ENCODE results near the gene CDKL2.
"Not testable (repeated sequence)": the region's sequence is repeated elsewhere in the genome, so short reads cannot be mapped to it uniquely, and the experiment has no call there.

Gene CDKL2

DNA sequence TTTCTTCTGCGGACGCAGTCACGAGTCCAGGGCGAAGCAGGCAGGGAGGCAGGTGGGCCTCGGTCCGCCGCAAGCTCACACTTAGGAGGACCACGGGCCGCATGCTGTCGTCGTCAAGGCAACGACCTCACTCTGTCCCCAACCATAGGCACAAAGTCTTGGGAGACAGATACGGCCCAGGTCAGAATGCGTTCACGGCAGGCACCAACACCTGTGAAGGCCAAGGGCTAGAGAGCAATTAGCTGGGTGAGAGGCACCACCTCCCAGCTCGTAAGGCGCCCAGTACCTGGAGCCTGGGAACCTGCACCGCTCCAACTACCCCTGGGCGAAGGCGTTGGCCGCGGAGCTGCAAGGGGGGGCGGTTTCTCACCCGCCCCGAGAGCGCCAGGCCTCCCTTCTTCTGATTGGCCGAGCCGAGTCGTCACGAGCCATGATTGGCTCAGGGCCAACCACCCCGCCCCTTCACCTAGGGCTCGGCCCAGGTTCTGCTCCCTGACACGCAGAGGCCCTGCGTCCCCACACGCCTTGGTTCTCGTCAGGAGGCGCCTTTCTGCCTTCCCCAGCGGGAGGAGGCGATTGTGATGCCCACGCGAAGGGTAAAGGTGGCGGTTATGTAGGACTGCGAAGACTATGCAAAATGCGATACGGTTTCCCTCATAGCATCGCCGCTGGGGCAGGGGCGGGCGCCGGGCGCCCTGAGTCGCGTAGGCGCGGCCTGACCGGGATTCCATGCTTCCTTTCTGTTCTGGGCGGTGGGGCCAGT is at the start of gene CDKL2:
Gene CDKL2 (minus strand): TSS at position 355 of the 763 bp plus-strand sequence. CDS start 4,540 bp downstream, outside the sequence.
- peak; percentile 95 for DNase-seq

DNA sequence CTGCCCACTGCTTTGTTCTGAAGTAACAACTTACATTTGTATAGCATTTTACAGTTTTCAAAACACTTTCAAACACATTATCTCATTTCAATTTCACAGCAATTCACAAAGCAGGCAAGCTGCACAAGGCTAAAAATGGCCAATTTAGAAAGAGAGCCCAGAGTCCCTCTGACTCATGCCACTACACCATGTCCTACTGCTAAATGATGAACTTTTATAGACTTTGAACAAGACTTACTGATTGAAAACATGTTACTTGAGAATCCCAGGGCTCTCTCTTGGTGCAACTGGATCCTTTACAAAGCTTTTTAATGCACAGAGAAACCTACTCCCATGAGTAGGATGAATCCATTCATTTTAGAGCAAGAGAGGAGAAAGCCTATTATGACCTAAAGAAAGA is 48.6 kb upstream of the CDKL2 start:
- no peak for DNase-seq

DNA sequence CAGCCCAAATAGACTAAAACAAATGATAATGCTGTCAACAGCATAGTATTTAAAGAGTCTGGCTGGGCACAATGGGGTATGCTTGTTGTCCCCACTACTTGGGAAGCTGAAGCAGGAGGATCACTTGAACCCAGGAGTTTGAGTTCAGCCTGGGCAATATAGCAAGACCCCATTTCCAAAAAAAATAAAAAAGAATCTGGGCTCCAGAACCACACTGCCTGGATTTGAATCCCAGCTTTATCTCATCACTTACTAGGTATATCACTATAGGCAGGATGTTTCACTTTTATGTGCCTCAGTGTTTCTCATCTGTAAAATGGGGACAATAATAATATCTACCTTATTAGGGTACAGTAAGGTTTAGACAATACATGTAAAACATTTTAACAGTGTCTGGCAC is 48.1 kb upstream of the CDKL2 start:
- DNase-seq: no peak

DNA sequence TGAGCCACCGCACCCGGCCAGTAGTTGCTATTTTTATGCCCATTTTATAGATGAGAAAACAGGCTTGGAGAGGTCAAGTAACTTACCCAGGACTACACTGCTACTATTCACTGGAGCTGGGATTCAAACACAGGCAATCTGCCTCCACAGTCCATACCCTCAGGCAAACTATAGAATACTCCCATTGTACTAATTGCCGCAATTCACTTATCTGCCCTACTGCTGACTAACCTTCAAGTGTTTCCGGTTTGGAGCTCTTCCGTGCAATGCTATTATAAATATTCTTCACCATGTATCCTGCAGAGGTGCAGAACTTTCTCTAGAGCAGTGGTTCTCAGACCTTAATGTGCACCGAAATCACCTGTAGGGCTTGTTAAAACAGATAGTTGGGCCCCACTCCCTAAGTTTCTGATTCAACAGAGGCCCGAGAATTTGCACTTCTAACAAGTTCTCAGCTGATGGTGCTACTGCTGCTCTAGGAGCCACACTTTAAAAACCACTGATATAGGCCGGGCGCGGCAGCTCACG is 44.7 kb upstream of the CDKL2 start:
- DNase-seq: no peak

DNA sequence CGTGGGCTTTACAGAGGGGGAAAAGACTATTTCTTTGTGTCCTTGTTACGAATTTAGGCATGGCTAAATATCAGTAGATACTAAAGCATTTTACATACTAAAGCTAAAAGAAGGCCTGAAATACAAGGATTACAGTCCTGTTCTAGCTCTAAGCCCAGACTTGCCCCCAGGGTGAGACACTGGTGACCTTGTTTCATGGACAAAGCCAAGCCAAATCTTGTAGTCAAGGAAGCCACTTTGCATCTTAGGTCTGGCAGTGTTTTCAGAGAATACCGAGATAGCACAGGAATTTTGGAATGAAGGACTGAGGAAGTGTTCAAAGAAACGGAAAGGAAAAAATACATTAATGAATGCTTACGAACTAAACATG is 43.6 kb upstream of the CDKL2 start:
- DNase-seq: no peak

DNA sequence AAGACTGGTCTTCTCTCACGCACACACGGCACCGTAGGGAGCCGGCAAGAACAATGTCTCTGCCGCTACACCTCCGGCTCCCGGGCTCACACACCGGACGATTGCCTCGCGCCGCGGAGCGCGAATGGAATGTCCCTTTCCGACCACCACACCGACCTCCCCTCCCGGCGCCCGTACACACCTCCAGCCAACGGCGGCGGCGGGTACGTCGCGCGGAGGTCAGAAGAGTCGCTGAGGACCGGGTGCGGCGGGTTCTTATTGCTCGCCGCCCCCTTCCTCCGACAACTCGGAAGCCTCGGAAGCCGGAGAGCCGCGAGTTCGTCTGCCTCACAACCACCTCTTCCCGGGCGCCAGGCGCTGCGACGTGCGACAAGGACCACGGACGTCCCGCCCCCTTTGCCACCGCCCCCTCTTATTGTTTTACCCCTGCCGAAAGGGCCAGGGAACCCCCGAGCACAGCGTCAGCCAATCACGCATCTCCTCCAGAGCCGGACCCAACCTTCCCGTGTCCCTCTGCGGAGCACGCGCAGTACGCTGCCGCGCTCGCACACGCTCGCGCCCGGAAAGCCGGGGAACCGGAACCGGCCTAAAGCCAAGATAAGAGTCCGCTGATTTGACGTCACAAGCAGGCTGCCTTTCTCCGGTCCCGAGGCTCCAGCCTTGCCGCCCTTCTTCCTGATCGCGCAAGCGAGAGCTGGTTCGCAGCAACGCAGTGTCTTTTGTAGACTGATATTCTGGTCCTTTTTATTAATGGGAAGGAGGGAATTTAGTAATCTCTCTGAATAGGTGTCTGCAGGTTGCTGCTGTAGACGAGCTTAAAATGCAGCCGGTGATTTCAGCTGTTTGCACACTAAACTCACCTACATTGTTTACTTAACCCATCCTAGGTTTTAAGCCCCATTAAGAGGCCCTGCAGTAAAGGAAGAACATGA is 43.0 kb upstream of the CDKL2 start, which contains the start of gene G3BP2:
Gene G3BP2 (minus strand): TSS at position 385 of the 932 bp plus-strand sequence. CDS start 11,386 bp downstream, outside the sequence.
- DNase-seq: peak; percentile 99

DNA sequence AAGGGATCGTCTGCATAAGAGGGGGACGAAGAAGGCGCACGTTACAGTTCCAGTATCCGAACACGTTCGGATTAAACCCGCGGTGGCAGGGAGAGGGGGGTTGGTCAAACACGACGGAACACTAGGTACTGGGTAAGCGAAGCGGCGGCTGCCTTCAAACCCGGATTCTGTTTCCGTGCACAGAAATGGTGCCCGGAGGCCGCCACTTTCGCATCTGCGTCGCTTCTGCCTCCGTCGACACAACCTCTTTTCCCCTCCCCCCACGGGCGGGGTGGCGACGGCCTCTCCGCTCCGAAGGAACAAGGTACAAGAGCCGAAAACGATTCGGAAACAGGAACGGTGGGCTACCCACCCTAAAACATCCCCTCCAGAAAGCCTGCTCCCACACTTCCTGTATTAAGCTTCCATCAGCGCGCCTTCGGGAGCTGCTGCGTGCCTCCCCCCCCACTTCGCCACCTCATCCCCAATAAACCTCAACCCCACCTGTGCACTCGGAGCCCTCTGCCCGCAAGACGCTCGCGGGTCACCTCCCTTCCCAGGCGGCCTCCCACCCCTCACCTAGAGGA is 42.2 kb upstream of the CDKL2 start:
- DNase-seq: peak; percentile 46

DNA sequence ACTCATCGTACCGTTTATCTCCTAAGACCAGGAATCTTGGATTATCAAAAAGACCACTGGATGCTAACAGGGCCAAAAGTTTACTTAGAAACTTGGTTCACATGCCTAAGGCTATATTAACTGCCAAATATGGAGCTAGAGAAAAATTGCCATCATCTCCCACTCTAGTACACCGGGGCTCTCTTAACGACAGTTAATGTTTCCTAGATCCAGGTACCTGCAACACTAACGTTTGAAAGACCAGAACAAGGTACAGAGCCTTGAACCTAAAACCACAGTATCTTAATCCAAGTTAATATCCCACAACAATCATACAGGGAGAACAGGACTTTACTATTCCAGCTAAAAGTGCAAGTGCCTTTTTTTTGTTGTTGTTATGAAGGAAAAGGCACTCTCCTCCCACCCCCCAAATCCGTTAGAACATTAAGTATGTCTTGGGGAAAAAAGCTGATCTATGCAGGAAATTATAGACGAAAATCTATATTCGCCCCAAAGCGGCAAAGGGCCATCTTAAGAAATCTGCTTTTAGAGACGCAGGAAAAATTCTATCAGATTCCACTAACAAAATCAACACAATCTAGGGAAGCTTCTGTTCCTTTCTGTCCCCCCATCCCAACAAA is 41.6 kb upstream of the CDKL2 start:
- DNase-seq: no peak

DNA sequence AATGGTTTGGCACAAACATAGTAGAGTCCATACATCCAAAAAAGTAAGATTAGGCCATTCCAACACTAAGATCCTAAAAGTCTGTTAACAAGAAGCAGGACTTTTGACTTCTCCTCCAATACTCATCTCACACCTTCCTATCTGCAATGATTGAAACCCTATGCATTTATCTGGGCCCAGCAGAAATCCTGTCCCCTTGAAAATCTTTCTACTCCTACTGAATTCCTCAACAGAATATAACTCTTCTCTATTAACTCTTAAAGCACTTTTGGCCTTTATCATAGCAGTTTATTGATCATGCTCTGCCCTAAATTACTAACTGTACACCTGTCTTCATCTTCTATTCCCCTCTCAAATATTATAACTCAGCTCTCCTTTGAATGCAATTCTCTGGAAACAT is 38.3 kb upstream of the CDKL2 start:
- no peak for DNase-seq

DNA sequence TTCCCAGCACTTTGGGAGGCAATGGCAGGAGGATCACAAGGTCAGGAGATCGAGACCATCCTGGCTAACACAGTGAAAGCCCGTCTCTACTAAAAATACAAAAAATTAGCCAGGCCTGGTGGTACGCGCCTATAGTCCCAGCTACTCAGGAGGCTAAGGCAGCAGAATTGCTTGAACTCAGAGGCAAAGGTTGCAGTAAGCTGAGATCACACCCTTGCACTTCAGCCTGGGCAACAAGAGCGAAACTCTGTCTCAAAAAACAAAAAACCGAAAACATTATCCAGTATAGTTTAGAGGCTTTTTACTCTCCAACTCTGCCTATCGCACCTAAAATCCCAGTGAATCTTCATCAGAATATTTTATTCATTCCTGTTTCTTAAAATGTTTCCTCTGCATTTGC is 37.3 kb upstream of the CDKL2 start:
- not testable (repeated sequence) for DNase-seq

DNA sequence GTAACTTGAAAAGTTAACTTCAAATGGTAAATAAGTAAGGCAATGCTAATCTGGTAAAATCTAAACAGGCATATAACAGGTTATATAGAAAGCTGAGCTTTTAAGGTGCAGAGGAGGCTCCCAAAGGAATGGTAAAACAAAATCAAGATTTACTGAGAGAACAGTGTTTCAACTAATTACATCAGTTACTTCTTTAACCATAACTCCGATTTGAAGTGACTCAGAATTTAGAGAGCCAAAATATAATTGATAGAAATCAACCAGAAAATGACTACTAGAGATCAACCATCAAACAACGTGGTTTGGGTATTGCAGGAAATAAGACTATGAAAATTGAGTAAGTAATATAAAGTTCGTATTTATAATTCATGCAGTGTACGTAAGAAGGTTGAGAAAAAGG is 36.0 kb upstream of the CDKL2 start:
- no peak for DNase-seq

DNA sequence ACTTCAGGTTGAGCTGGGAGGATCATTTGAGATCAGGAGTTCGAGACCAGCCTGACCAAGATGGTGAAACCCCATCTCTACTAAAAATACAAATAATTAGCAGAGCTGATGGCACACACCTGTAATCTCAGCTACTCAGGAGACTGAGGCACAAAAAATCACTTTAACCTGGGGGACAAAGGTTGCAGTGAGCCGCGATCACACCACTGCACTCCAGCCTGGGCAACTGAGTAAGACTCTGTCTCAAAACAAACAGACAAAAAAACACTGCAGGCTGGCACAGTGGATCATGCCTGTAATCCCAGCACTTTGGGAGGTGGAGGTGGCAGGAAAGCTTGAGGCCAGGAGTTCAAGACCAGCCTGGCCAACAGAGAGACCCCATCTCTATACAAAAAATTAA is 34.3 kb upstream of the CDKL2 start:
- DNase-seq: not testable (repeated sequence)

DNA sequence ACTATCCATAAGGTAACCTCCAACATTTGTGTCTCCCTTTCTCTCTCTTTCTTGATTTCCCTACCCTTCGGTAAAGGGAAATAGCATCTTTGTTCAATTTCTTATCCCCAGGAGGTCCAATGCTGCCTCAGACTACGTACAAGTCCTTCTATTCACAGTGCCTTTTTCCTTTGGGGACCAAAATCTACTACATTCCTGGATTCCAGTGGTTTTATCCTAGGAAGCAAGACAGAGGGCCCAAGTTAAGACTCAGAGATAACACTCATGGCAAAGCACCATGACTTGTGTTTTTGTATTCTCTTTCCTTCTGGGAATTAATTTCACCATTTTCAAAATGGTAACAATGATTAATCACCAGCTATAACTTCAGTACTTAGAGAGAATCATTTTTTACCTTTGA is 32.3 kb upstream of the CDKL2 start:
- no peak for DNase-seq

DNA sequence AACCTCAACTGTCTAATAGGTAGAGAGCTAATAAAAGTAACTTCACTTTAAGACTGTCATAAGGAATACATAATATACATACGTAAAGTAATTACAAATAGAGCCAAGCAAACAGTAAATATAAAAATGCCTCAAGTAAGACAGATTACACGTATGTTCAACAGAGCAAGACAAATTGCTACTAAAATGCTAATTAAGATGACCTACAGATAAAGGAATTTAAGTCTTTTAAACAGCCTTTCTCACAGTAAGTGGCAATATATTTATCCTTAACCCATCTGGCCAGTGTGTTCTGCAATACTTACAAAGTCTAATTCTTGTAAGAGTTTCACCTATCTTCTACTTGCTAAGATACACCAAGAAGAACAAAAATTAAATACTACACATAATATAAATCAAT is 30.2 kb upstream of the CDKL2 start:
- DNase-seq: no peak

DNA sequence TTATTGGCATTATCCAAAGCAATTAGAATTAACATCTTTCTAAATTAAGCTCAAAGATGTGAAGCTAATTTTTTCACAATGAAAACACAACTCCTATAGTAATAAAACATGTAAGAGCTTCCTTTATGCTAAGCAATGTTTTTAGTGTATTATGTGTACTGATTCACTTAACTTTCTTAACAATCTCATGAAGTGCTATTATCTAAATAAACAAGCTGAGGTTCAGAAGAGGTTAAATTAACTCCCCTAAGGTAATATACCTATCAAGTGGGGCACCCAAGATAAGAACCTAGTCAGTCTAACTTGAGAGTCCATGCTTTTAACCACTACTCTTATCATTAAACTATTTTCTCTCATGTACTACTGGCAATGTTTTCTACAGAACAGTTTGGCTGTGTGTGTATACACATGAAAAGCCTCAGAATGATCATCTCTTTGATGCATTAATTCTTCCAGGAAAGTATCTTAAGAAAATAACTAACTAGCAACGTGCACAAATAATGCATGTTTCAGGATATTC is 29.2 kb upstream of the CDKL2 start:
- DNase-seq: no peak

DNA sequence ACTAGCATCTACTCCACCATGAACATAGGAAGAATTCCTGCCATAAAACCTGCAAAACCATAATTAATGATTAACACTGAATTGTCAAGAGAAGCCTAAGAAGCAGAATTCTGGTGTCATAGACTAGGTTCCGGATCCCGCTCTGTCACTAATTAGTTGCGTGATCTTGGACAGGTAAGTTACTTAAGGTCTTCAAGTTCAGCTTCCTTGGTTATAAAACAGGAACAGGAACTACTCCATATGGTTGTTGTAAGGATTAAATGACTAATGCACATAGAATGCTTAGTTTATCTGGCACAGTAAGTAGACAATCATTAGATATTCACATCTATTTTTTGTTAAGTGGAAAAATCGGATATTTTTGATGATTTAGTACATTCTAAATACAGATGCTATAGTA is 28.5 kb upstream of the CDKL2 start:
- no peak for DNase-seq

DNA sequence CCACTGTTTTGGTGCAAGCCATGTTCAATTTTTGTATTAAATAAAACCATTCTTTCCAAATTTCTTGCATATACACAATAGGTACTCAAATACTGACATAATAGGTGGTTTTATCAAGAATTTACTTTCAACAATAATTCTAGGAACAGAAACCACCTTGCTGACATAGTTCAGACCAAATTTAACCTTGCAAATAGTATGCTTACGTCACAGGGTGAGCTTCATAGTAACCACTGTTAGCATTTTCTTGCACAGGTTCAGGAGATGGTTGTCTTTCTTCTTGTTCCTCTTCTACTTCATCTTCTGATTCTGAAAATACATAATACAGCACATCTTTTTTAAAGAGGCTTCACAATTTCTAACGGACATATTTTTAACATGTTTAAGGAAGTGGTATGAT is 25.2 kb upstream of the CDKL2 start:
- no peak for DNase-seq

DNA sequence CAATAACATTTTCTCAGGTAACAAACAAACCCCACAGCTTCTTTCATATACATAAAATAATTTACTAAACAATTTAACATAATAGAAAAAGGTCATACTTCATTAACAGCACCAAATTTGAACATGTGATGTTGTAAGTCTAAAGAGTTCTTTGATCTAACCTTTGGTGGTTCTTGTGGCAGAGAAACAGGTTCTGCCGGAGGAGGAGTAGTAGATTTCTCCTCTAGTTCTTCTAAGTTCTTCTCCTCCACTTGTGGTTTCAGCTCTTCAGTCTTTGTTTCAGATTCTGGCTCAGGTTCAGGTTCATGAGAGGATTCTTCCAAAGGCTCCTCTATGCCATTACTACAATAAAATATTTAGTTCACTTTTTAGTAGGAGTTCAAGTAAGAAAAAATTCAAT is 24.6 kb upstream of the CDKL2 start:
- DNase-seq: no peak

DNA sequence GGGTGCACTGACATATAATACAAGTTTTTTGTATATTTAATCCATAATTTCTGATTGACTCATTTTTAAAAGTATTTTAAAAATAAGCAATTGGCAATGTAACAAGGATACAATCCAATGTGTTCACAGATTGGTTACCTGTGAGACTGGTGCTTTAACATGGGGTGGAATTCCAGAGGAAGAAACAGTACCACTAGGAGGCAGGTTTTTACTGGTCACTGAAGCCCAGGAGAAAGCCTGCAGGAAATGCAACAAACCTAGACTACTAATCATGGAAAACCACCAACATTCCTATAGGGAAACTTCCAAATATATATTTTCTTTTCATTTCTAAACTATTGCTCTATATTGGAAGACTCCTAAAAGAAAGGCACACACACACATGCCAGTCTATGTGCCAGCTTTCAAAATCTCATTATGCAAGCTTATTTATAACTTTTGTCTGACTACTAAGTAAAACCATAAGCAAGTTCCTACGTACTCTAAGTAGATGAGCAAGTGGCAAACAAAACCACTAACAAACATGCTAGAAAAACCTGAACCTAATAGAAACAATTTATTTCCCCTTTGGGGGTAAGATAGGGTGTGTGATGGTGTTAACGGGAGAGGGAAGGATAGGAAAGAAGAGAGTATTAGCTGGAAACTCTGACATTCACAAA is 23.6 kb upstream of the CDKL2 start:
- no peak for DNase-seq

DNA sequence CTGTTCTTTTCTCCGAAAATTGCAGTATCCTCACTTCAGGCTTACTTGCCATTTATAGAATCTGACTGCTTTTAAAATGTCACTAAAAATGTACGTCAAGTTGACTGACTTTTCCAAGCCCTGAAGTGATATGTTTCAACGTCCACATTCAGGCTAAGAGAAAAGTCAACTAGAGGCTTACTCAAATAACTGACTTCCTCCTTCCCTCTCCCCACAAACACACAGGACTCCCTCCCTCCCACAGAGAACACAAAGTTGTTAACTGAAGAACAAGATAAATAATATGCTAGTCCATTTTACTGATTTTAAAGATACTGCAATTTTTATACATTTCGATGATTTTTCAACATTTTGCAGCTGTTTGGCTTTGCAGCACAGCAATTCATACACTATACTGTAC is 13.8 kb upstream of the CDKL2 start:
- no peak for DNase-seq

DNA sequence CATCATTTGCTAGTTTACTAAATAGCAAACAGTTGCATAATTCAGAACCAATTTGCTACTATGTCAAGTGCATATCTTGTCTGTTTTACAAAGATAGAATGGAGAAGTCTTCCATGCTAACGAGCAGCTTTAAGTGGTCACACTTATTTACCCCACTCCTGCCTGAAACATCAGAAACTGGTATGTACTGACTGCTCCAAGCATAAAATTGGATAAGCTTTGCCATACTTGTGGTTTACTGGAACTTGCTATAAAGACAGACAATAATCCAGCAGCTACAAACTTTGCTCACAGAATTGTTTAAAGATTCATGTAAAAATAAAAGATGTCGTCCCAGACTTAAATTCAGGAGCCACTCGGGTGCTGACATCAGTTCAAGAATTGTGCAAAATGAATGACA is 13.3 kb upstream of the CDKL2 start:
- no peak for DNase-seq

DNA sequence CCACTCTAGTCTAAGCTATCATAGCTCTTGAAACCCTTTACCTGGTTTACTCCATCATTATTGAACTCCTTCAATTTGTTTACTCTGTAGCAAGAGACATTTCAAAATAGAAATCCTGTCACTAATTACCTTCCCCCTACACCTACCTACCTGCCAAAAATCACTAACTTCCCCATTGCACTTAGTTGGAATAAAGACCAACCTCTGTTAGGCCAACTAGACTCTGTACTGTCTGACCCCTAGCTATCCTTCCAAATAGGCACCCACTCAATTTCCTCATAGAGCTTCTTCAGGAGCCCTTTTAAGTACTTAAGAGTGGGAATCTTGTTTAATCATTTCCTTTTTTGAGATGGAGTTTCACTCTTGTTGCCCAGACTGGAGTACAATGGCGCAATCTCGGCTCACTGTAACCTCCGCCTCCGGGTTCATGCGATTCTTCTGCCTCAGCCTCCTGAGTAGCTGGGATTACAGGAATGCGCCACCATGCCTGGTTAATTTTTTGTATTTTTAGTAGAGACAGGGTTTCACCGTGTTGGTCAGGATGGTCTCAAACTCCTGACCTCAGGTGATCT is 8.9 kb upstream of the CDKL2 start:
- no peak for DNase-seq

All from NCI-H510A (cell line).